ENCODE data around the gene GPALPP1. TPM values are rescaled to one million over a fixed set of nuclear protein-coding genes. Genes with fewer than 3 reads are reported as not detected.

Gene GPALPP1
- total RNA-seq, 1 donor from 2014 or later = 32.9 TPM

- no peaks in the 10 kb centered on the region for H3K27me3 Mint-ChIP-seq (ENCODE audit: low read depth)
- H3K4me3 Mint-ChIP-seq = no peak overlapping the region
- H3K4me1 Mint-ChIP-seq = no peaks in the 10 kb centered on the region
- no peaks in the 10 kb centered on the region for H3K9me3 Mint-ChIP-seq
- H3K36me3 Mint-ChIP-seq (ENCODE audit: low read depth) = peaks cover 1% of the 10 kb centered on the region
- no peak for DNase-seq (ENCODE audit: low read depth, low spot score)
- TF ChIP-seq CTCF (conservative IDR thresholded peaks at IDR 0.05) = peak; percentile 75
- no peak overlapping the region for H3K27ac Mint-ChIP-seq (ENCODE audit: unreplicated experiment)
Measured at GRCh38 chr13:44972956-44973581, 16.3 kb upstream of the GPALPP1 start.

- Mint-ChIP-seq H3K4me3 (no peak overlapping the region), H3K9me3 (no peaks in the 10 kb centered on the region), H3K4me1 (no peaks in the 10 kb centered on the region), H3K27me3 (ENCODE audit: low read depth) (no peaks in the 10 kb centered on the region), H3K27ac (ENCODE audit: unreplicated experiment) (no peak overlapping the region), H3K36me3 (ENCODE audit: low read depth) (peaks cover 4% of the 10 kb centered on the region)
- no peak for DNase-seq (ENCODE audit: low read depth, low spot score)
- TF ChIP-seq CTCF (conservative IDR thresholded peaks at IDR 0.05) = no peak
Measured at GRCh38 chr13:44974056-44974793, 15.1 kb upstream of the GPALPP1 start.

GRCh38 chr13:44976196-44976595 is 13.1 kb upstream of the GPALPP1 start:
- Mint-ChIP-seq H3K27me3 (ENCODE audit: low read depth) (no peaks in the 10 kb centered on the region), H3K4me3 (no peak overlapping the region), H3K27ac (ENCODE audit: unreplicated experiment) (no peak overlapping the region), H3K36me3 (ENCODE audit: low read depth) (peaks cover 4% of the 10 kb centered on the region), H3K9me3 (no peaks in the 10 kb centered on the region), H3K4me1 (no peaks in the 10 kb centered on the region)
- DNase-seq (ENCODE audit: low read depth, low spot score) = no peak
- TF ChIP-seq CTCF (conservative IDR thresholded peaks at IDR 0.05) = no peak

- no peaks in the 10 kb centered on the region for H3K4me1 Mint-ChIP-seq
- DNase-seq (ENCODE audit: low read depth, low spot score) = no peak
- no peaks in the 10 kb centered on the region for H3K9me3 Mint-ChIP-seq
- TF ChIP-seq CTCF (conservative IDR thresholded peaks at IDR 0.05) = no peak
- no peak overlapping the region for H3K27ac Mint-ChIP-seq (ENCODE audit: unreplicated experiment)
- no peaks in the 10 kb centered on the region for H3K27me3 Mint-ChIP-seq (ENCODE audit: low read depth)
- no peak overlapping the region for H3K4me3 Mint-ChIP-seq
- H3K36me3 Mint-ChIP-seq (ENCODE audit: low read depth) = peaks cover 4% of the 10 kb centered on the region
Measured at GRCh38 chr13:44976949-44977583, 12.3 kb upstream of the GPALPP1 start.

- peak; percentile 42 for TF ChIP-seq CTCF (conservative IDR thresholded peaks at IDR 0.05)
- no peaks in the 10 kb centered on the region for H3K4me1 Mint-ChIP-seq
- H3K9me3 Mint-ChIP-seq = no peaks in the 10 kb centered on the region
- no peak overlapping the region for H3K27ac Mint-ChIP-seq (ENCODE audit: unreplicated experiment)
- no peak for DNase-seq (ENCODE audit: low read depth, low spot score)
- H3K27me3 Mint-ChIP-seq (ENCODE audit: low read depth) = no peaks in the 10 kb centered on the region
- H3K4me3 Mint-ChIP-seq = no peak overlapping the region
- H3K36me3 Mint-ChIP-seq (ENCODE audit: low read depth) = peaks cover 4% of the 10 kb centered on the region
Measured at GRCh38 chr13:44978328-44978727, 11.0 kb upstream of the GPALPP1 start.

Data from neural crest cell (in vitro differentiated cells).